ENCODE measurements around the gene ST6GAL1. TPM values are rescaled to one million over a fixed set of nuclear protein-coding genes. Genes with fewer than 3 reads are reported as not detected.

Gene ST6GAL1
- total RNA-seq, 1 donor from 2014 or later: 72.7 TPM

- no peaks in the 10 kb centered on the region for H3K27me3 ChIP-seq (ENCODE audit: low read depth)
- H3K9me3 ChIP-seq: no peaks in the 10 kb centered on the region
- H3K36me3 ChIP-seq: no peaks in the 10 kb centered on the region
- peak; percentile 55 for DNase-seq
- intact Hi-C loops (cut with DNase I): no loop called here
- no peak for TF ChIP-seq CTCF (IDR thresholded peaks at IDR 0.05)
- H3K4me3 ChIP-seq: no peak overlapping the region
- peak overlapping the region; percentile 2 for H3K27ac ChIP-seq
- peak in 1 of 2 donors; percentile 12 for ATAC-seq
- H3K4me1 ChIP-seq: peaks cover 5% of the 10 kb centered on the region
Measured at GRCh38 chr3:186909078-186909853, 21.1 kb upstream of the ST6GAL1 start.

GRCh38 chr3:186915806-186916796 lies 14.2 kb upstream of the ST6GAL1 start:
- DNase-seq (no peak), ATAC-seq (no peak)
- H3K4me3 ChIP-seq: no peak overlapping the region
- H3K4me1 ChIP-seq: no peaks in the 10 kb centered on the region
- H3K36me3 ChIP-seq: no peaks in the 10 kb centered on the region
- no peak for TF ChIP-seq CTCF (IDR thresholded peaks at IDR 0.05)
- no peak overlapping the region for H3K27ac ChIP-seq
- H3K27me3 ChIP-seq (ENCODE audit: low read depth): no peaks in the 10 kb centered on the region
- intact Hi-C loops (cut with DNase I): no loop called here
- H3K9me3 ChIP-seq: no peaks in the 10 kb centered on the region

- H3K27ac ChIP-seq: no peak overlapping the region
- H3K9me3 ChIP-seq: no peaks in the 10 kb centered on the region
- H3K4me1 ChIP-seq: no peaks in the 10 kb centered on the region
- no peaks in the 10 kb centered on the region for H3K27me3 ChIP-seq (ENCODE audit: low read depth)
- H3K36me3 ChIP-seq: no peaks in the 10 kb centered on the region
- intact Hi-C loops (cut with DNase I): no loop called here
- ATAC-seq: peak; percentile 44 to 61
- no peak for TF ChIP-seq CTCF (IDR thresholded peaks at IDR 0.05)
- no peak overlapping the region for H3K4me3 ChIP-seq
- no peak for DNase-seq
Measured at GRCh38 chr3:186917512-186918312, 12.6 kb upstream of the ST6GAL1 start.

GRCh38 chr3:186920301-186920700 lies 10.0 kb upstream of the ST6GAL1 start:
- ATAC-seq: no peak
- Histone ChIP-seq H3K4me3 (no peak overlapping the region), H3K36me3 (no peaks in the 10 kb centered on the region), H3K4me1 (no peaks in the 10 kb centered on the region), H3K27me3 (ENCODE audit: low read depth) (no peaks in the 10 kb centered on the region), H3K9me3 (no peaks in the 10 kb centered on the region), H3K27ac (no peak overlapping the region)
- no peak for DNase-seq
- intact Hi-C loops (cut with DNase I): no loop called here
- TF ChIP-seq CTCF (IDR thresholded peaks at IDR 0.05): no peak

- no peaks in the 10 kb centered on the region for H3K4me1 ChIP-seq
- no peak overlapping the region for H3K4me3 ChIP-seq
- DNase-seq: no peak
- no peak overlapping the region for H3K27ac ChIP-seq
- no peaks in the 10 kb centered on the region for H3K9me3 ChIP-seq
- ATAC-seq: no peak
- no peak for TF ChIP-seq CTCF (IDR thresholded peaks at IDR 0.05)
- intact Hi-C loops (cut with DNase I): no loop called here
- H3K36me3 ChIP-seq: no peaks in the 10 kb centered on the region
- H3K27me3 ChIP-seq (ENCODE audit: low read depth): no peaks in the 10 kb centered on the region
Measured at GRCh38 chr3:186920796-186921195, 9.5 kb upstream of the ST6GAL1 start.
